Measurements from ENCODE around the gene ATF7. TPM values are rescaled to one million over a fixed set of nuclear protein-coding genes. Genes with fewer than 3 reads are reported as not detected.
A peak's percentile ranks its signal among the peaks of the same experiment; 100 is the strongest.

Gene ATF7
- total RNA-seq, 2 experiments from 2014 or later, result 19.3 to 20.7 TPM

DNA sequence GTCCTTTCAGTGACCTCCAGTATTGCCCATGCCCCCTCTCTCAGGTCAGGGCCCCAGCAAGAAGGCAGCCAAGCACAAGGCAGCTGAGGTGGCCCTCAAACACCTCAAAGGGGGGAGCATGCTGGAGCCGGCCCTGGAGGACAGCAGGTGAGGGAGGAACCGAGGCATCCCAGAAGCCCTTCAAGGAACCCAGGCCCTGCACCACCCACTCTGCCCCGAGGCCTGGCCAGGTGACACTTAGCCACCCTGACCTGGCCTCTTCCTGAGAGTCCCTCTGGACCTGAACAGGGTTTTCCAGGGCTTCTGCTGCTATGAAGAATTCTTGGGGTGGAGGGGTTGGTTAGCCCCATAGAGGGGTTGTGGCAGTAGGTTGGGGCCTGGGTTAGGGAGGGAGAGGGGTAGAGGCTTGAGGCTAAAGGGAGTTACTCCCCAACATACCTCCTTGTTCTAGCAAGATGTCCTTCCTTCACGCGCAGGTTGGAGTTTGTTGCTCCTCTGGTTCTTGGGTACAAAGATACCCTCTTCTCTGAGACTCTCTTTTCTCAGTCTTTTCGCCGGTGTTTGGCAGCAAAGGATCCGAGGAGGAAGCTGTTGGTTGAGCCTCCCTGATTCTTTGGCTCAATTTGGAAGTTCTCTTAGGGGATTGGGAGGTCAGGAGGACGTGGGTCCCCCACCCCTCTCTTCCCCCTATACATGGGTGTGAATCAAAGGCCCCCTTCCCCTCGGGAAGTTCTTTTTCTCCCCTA is 123.0 kb downstream of the ATF7 start:
- intact Hi-C loops (cut with micrococcal nuclease), result no loop called here
- Mint-ChIP-seq H3K27me3 (no peaks in the 10 kb centered on the region), H3K4me1 (ENCODE audit: low read depth) (peaks cover 33% of the 10 kb centered on the region), H3K9me3 (no peaks in the 10 kb centered on the region), H3K36me3 (no peaks in the 10 kb centered on the region), H3K27ac (no peak overlapping the region), H3K4me3 (no peak overlapping the region)
- ChIA-PET CTCF (interaction anchor here (1.3 to 2.3 kb wide), 3 partner anchors 26 to 182 kb away, joined by 3 to 7 read pairs (median 5); partner anchors contain the start of gene AAAS), POLR2A (no interaction called here)
- no peak for DNase-seq

DNA sequence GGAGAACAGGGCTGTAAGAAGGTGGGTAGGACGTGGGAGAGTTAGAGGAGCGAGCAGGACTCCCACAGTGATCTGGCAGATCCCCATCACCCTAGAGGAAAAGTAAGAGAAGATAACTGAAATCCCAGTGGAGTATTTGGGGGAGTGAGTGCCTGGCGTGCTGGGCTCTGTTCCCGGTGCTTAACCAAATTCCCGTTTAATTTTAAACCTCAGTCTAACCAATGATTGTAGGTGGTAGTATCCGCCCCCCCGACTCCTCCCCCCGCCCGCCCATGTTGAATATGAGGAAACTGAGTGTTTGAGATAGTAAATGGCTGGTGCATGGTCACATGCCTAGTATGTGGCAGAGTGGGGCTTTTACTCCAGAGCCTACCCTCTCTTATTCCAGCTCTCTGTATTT is 123.9 kb downstream of the ATF7 start:
- Mint-ChIP-seq H3K4me3 (peak overlapping the region; percentile 84), H3K4me1 (ENCODE audit: low read depth) (peaks cover 39% of the 10 kb centered on the region), H3K27me3 (no peaks in the 10 kb centered on the region), H3K36me3 (no peaks in the 10 kb centered on the region), H3K9me3 (no peaks in the 10 kb centered on the region), H3K27ac (peak overlapping the region; percentile 93)
- ChIA-PET POLR2A (interaction anchor here (1.2 kb wide), 1 partner anchor 10 kb away, joined by 3 read pairs; no protein-coding TSS in a partner anchor), CTCF (interaction anchor here (2.3 kb wide), 1 partner anchor 26 kb away, joined by 5 read pairs; no protein-coding TSS in a partner anchor)
- DNase-seq, result no peak
- intact Hi-C loops (cut with micrococcal nuclease), result no loop called here

DNA sequence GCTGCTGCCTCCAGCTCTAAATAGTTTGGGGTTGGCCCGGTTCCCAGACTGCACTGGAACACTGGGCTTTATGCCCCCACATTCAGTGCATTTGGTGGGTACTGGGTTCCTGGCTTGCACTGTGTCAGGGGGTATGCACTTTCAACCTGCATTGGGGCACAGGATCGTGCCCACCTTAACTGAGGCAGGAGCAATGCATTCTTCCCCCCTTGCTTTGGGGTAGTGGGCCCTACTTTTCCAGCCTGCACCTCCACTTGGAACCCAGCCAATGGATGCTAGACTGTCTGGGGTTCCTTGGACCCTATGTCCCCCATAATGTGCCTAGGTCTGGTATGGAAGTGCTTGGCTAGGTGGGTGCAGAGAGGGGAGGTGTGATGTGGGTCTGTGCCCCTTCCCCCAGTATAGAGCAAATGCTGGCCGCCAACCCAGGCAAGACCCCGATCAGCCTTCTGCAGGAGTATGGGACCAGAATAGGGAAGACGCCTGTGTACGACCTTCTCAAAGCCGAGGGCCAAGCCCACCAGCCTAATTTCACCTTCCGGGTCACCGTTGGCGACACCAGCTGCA is 124.5 kb downstream of the ATF7 start:
- peak overlapping the region; percentile 93 for H3K27ac Mint-ChIP-seq
- ChIA-PET CTCF (interaction anchor here (0.8 to 2.0 kb wide), 12 partner anchors 10 to 180 kb away, joined by 3 to 15 read pairs (median 4); partner anchors contain the start of genes AAAS, ATP5MC2 and SP1), POLR2A (interaction anchor here (0.6 to 2.2 kb wide), 8 partner anchors 10 to 456 kb away, joined by 3 to 11 read pairs (median 4); partner anchors contain the start of genes AAAS and ATP5MC2)
- DNase-seq, result no peak
- no peaks in the 10 kb centered on the region for H3K27me3 Mint-ChIP-seq
- peak overlapping the region; percentile 84 for H3K4me3 Mint-ChIP-seq
- no peaks in the 10 kb centered on the region for H3K36me3 Mint-ChIP-seq
- no peaks in the 10 kb centered on the region for H3K9me3 Mint-ChIP-seq
- intact Hi-C loops (cut with micrococcal nuclease), result loop anchor here (1.0 kb wide), 2 partner anchors 125 to 495 kb away; partner anchors contain the start of genes ATF7 and EIF4B
- peaks cover 39% of the 10 kb centered on the region for H3K4me1 Mint-ChIP-seq (ENCODE audit: low read depth)

DNA sequence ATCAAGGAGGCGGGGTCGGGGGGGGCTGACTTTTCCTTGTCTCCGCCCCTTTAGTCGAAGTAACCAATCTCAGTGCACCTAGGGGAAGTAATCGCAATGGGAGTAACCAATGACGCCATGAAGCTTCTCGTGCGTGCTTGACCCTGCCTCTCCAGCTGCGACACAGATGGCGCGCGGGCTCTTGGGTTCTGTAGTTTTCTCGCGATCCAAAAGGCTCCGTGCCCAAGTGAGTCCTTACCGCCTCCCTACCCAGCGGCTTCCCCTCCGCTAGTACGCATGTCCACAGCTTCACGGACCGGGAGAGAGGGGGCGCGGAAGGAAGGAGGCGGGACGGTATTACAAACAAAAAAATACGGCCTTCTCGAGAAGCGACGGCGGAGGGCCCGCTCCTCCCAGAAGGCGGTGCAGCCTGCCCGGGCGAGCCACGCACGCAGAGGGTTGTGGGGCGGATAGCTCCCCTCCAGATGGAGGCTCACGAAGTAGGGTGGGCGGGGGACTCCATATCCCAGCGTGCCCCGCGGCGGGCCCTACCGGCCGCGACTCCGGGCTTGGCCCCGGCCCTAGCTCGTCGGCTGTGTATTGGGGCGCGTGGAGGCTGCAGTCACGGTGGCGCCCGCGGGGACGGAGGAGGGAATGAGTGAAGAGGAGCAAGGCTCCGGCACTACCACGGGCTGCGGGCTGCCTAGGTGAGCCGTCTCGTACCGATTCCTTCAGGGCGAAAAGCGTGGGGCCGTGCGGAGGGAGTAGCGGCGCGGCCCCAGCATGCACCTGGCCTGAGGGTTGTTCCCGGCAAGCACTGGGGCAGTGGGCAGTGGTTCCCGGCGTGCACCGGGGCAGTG is 125.2 kb downstream of the ATF7 start, which contains the start of gene TARBP2:
Gene TARBP2 (plus strand): TSS at position 508 of the 839 bp plus-strand sequence. CDS start 126 bp downstream, at position 634.
- Mint-ChIP-seq H3K36me3 (no peaks in the 10 kb centered on the region), H3K4me3 (peak within 1 kb of the TSS; percentile 84), H3K27ac (peak within 1 kb of the TSS; percentile 93), H3K27me3 (no peaks in the 10 kb centered on the region), H3K9me3 (no peaks in the 10 kb centered on the region), H3K4me1 (ENCODE audit: low read depth) (peaks cover 39% of the 10 kb centered on the region)
- CTCF ChIA-PET, result interaction anchor here (0.5 to 3.7 kb wide), 18 partner anchors 7 to 508 kb away, joined by 3 to 20 read pairs (median 4); partner anchors contain the start of genes AAAS, ATP5MC2, HOXC8 and NPFF
- intact Hi-C loops (cut with micrococcal nuclease), result loop anchor here (1.0 kb wide), 8 partner anchors 50 to 495 kb away; partner anchors contain the start of genes ATF7, ATP5MC2, CALCOCO1 and EIF4B
- POLR2A ChIA-PET, result interaction anchor here (0.6 to 2.2 kb wide), 16 partner anchors 10 to 455 kb away, joined by 3 to 11 read pairs (median 4); partner anchors contain the start of genes AAAS, ATP5MC2, CSAD and SP1
- peak; percentile 96 for DNase-seq

DNA sequence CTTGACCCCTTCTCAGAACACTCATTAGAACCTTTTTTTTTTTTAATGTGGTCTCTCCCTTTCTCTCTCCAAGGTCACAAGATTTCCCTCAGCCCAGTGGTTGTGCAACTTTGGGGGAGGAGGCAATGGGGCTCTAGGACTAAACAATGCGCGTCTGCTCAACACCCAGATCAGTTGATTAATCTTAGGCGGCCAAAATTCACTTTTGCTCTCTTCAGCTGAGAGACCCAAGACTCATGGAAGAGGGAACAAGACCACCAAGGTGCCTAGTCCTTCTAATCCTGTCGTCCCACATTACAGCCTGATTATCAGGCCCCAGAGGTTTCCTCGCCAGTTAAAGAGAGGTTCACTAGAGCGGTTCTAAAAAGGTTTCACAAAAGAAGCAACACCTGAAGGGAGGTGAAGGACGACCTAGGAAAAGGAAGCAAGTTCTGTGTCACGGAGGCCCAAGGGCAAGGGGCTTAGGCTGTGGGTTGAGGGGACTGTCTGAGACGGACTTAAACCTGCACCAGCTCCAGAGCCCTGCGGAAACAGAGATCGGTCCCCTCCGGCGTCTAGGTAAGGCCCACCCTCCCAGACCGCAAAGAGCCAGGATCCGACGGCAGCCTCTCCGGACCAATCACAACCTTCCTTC is 125.9 kb downstream of the ATF7 start:
- no peaks in the 10 kb centered on the region for H3K27me3 Mint-ChIP-seq
- H3K36me3 Mint-ChIP-seq, result no peaks in the 10 kb centered on the region
- peaks cover 41% of the 10 kb centered on the region for H3K4me1 Mint-ChIP-seq (ENCODE audit: low read depth)
- H3K27ac Mint-ChIP-seq, result peak overlapping the region; percentile 93
- intact Hi-C loops (cut with micrococcal nuclease), result loop anchor here (1.0 kb wide), 6 partner anchors 49 to 227 kb away; partner anchors contain the start of genes ATP5MC2, CALCOCO1 and PRR13
- DNase-seq, result peak; percentile 38
- H3K9me3 Mint-ChIP-seq, result no peaks in the 10 kb centered on the region
- CTCF ChIA-PET, result interaction anchor here (0.6 to 3.7 kb wide), 15 partner anchors 8 to 434 kb away, joined by 3 to 20 read pairs (median 4); partner anchors contain the start of genes AAAS, ATP5MC2 and NPFF
- H3K4me3 Mint-ChIP-seq, result peak overlapping the region; percentile 84
- POLR2A ChIA-PET, result interaction anchor here (0.8 to 2.2 kb wide), 13 partner anchors 9 to 319 kb away, joined by 3 to 11 read pairs (median 4); partner anchors contain the start of genes AAAS, CSAD, SP1 and ZNF740

DNA sequence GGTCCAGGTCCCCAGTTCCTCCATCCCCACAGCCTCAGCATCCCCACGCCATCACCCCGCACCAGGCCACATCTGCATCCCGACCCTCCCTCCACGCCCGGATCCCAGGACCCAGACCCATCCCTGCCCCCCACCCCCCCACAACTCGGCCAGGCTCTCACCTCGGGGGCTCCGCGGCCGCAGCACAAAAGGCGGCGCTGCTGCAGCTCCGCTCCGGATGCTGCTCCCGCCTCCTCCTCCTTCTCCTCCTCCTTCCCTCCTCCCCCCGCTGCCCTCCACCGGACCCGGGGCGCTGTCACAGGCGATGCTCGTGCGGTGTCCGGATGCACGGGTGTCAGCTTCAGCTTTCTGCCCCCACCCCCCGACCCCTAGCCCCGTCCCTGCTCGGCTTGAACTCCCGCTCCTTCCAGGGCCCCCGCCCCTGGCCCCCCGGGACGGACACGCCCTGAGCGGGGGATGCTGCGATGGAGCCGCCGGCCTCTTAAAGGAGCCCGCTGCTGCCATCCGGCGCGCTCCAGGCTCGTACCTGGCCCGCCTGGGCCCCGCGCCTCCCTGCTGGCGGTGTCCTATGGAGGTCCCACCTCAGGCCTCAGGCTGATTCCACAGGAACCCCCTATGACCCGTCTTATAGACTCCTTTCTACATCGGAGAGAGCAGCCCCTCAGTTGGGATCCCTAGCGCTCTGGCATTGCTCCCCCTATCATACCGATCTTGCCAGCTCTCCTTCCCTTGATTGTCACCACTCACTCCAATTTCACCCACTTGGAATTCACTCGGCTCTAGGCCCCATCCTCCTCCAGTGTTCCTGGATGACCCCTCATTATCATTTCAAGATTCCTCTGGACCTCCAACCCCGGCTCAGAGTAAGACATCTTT is 126.7 kb downstream of the ATF7 start, which contains the start of gene MAP3K12:
Gene MAP3K12 (minus strand): TSS at position 193 of the 876 bp plus-strand sequence. CDS start 12,067 bp downstream, outside the sequence.
- intact Hi-C loops (cut with micrococcal nuclease), result loop anchor here (1.0 kb wide), 6 partner anchors 48 to 228 kb away; partner anchors contain the start of genes ATP5MC2, CALCOCO1 and PRR13
- DNase-seq, result peak; percentile 79
- peaks cover 37% of the 10 kb centered on the region for H3K4me1 Mint-ChIP-seq (ENCODE audit: low read depth)
- no peaks in the 10 kb centered on the region for H3K36me3 Mint-ChIP-seq
- H3K4me3 Mint-ChIP-seq, result peak within 1 kb of the TSS; percentile 84
- H3K27ac Mint-ChIP-seq, result peak within 1 kb of the TSS; percentile 93
- no peaks in the 10 kb centered on the region for H3K27me3 Mint-ChIP-seq
- CTCF ChIA-PET, result interaction anchor here (0.9 to 3.7 kb wide), 5 partner anchors 9 to 147 kb away, joined by 3 to 20 read pairs (median 4); partner anchors contain the start of gene NPFF
- POLR2A ChIA-PET, result interaction anchor here (0.6 to 2.2 kb wide), 9 partner anchors 8 to 177 kb away, joined by 3 to 11 read pairs (median 5); partner anchors contain the start of genes AAAS and SP1
- H3K9me3 Mint-ChIP-seq, result no peaks in the 10 kb centered on the region

DNA sequence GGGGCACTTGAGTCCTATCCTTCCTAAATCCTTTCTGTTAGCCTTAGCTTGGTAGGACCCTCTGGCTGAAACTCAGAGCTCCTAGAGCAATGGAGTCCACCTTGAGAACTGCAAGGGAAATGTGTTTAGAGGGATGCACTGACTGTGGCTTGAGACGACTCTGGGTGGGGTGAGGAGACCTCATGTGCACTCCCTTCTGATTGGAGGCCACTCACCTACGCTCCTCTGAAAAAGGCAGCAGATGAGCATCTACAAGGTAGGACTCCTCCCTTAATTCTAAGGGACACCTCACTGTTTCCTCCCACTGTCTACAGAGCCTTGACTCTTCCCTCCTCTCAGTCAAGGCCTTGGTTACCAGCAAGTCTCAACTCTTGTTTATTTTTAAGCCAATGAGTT is 127.9 kb downstream of the ATF7 start:
- Mint-ChIP-seq H3K4me1 (ENCODE audit: low read depth) (peaks cover 43% of the 10 kb centered on the region), H3K4me3 (peak overlapping the region; percentile 84), H3K36me3 (no peaks in the 10 kb centered on the region), H3K27ac (peak overlapping the region; percentile 30), H3K9me3 (no peaks in the 10 kb centered on the region), H3K27me3 (no peaks in the 10 kb centered on the region)
- no peak for DNase-seq
- CTCF ChIA-PET, result interaction anchor here (1.0 to 3.7 kb wide), 4 partner anchors 9 to 24 kb away, joined by 3 to 20 read pairs (median 4); partner anchors contain the start of gene NPFF
- POLR2A ChIA-PET, result interaction anchor here (1.0 to 1.9 kb wide), 4 partner anchors 10 to 174 kb away, joined by 3 to 8 read pairs (median 5); no protein-coding TSS in a partner anchor
- intact Hi-C loops (cut with micrococcal nuclease), result no loop called here

DNA sequence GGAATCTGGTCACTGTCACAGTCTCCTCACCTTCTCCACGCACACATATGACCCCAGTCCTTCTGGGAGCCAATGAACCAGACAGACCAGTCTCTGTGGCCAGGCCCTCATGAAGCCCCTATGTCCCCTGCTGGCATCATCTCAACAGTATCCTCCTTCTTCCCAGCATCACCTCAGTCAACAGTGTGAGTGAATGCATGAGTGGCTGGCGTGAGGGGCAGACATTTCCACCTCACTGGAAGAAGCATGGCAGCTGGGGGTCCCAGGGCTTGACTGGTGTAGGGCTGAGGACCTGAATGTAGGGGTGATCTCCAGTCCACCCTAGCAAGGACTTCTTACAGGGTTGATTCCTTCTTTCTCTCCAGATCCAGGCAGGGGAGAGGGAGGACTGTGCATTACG is 128.7 kb downstream of the ATF7 start:
- Mint-ChIP-seq H3K27ac (no peak overlapping the region), H3K27me3 (no peaks in the 10 kb centered on the region), H3K4me1 (ENCODE audit: low read depth) (peaks cover 44% of the 10 kb centered on the region), H3K9me3 (no peaks in the 10 kb centered on the region), H3K36me3 (no peaks in the 10 kb centered on the region), H3K4me3 (no peak overlapping the region)
- ChIA-PET POLR2A (interaction anchor here (1.0 to 1.9 kb wide), 3 partner anchors 16 to 173 kb away, joined by 3 to 5 read pairs (median 5); no protein-coding TSS in a partner anchor), CTCF (interaction anchor here (1.0 to 3.7 kb wide), 3 partner anchors 9 to 23 kb away, joined by 3 to 20 read pairs (median 4); partner anchors contain the start of gene NPFF)
- intact Hi-C loops (cut with micrococcal nuclease), result no loop called here
- no peak for DNase-seq

DNA sequence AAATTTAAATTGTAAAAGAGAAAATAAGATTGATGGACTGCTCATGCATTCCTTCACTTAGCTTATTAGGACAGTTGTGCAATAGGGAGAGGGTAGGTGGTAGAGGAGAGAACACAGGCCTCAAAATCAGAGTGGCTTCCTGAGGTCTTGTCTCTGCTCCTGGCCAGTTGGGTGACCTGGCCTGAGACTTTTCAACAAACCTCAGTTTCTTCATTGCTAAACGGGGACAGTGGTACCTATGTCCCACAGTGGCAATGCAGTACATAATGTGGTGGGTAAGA is 129.5 kb downstream of the ATF7 start:
- H3K4me3 Mint-ChIP-seq, result no peak overlapping the region
- peaks cover 44% of the 10 kb centered on the region for H3K4me1 Mint-ChIP-seq (ENCODE audit: low read depth)
- no peaks in the 10 kb centered on the region for H3K27me3 Mint-ChIP-seq
- POLR2A ChIA-PET, result no interaction called here
- CTCF ChIA-PET, result interaction anchor here (1.0 kb wide), 1 partner anchor 20 kb away, joined by 3 read pairs; no protein-coding TSS in a partner anchor
- intact Hi-C loops (cut with micrococcal nuclease), result no loop called here
- H3K9me3 Mint-ChIP-seq, result no peaks in the 10 kb centered on the region
- H3K36me3 Mint-ChIP-seq, result no peaks in the 10 kb centered on the region
- H3K27ac Mint-ChIP-seq, result no peak overlapping the region
- DNase-seq, result no peak

Data from activated CD4-positive, alpha-beta memory T cell treated with anti-CD3 and anti-CD28 coated beads for 36 hours (primary cell).